HG02884 (cell line): ENCODE measurements around the gene NLN.
"Not testable (repeated sequence)": the region's sequence is repeated elsewhere in the genome, so short reads cannot be mapped to it uniquely, and the experiment has no call there.

ENCODE experiments used
- ATAC-seq: cut with Tn5 transposase; IDR thresholded peaks from one replicate; pipeline ENCODE4 v1.9.1; 2021; ENCODE audit warnings: mild to moderate bottlenecking, moderate library complexity; ENCODE audit not compliant: unreplicated experiment

NLN gene

DNA sequence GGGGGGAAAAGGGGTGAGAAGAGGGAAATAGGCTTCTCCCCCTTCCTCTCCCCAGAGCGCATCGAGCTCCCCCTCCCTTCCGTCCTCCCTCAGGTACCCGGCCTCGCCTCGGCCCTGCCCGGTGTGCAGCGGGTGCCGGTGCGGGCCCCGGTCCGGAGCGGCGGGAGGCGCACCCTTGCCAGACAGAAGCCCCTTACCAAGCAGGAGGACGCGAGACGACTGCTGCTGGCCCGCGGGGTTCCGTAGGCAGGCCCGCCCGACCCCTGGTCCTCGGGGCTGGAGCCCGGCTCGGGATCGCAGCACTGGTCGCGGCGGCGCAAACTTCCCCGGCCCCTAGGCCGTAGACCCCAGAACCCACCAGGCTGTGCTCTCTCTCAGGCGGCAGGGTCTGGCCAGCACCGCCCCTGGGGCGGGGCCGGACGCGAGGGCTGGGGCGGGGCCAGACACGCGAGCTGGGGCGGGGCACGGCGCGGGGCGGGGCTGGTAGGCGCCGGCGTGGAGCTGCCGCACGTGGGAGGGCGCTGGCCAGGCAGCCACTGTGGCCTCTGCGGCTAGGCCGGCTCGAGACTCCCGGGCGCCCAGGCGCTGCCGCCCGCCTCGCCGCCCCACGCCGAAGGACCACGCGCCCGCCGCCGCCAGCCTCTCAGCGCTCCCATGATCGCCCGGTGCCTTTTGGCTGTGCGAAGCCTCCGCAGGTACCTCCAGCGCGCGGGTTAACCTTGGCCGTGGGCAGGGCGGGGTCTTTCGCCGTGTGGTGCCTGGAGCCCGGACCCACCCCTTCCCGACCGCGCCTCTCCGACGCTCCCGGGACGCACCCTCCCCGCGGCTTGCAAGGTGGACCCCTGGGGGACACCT is at the start of gene NLN, which contains the start of gene SGTB:
TSS of gene NLN (plus strand) at position 486 of the 855 bp plus-strand sequence. CDS start at position 655, 169 bp downstream.
TSS of gene SGTB (minus strand) at position 390 of the 855 bp plus-strand sequence. CDS start 1,302 bp downstream, outside the sequence.
- peak; percentile 82 for ATAC-seq

- ATAC-seq, result no peak
Measured at GRCh38 chr5:65672796-65673195, 49.2 kb upstream of the NLN start.

DNA sequence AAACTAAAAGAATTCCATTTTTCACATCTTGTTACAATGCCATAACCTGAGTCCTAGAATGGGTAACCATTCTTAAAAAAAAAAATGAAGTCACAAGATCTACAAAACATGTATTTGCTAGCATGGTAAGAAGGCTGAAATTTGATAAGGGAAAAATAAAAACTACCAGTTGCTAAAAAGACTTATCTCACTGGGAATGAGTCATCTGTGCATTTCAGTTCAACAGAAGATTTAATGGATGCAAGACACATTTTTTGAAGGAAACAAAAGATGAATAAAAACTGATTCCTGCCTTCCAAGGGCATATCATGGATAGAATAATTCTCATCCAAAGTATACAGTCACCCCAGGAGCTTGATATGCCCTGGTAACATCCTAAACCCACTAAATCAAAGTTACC is 47.3 kb upstream of the NLN start:
- no peak for ATAC-seq

DNA sequence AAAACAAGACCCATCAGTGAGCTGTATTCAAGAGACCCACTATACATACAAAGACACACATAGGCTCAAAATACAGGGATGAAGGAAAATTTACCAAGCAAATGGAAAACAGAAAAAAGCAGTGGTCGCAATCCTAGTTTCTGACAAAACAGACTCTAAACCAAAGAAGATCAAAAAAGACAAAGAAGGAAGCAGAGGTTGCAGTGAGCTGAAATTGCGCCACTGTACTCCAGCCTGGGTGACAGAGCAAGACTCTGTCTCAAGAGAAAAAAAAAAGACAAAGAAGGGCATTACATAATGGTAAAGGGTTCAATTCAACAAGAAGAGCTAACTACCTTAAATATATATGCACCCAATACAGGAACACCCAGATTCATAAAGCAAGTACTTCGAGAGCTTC is 45.9 kb upstream of the NLN start:
- ATAC-seq, result not testable (repeated sequence)

GRCh38 chr5:65682148-65682547 is 39.9 kb upstream of the NLN start:
- no peak for ATAC-seq

GRCh38 chr5:65693121-65693520 is 28.9 kb upstream of the NLN start:
- ATAC-seq, result no peak

DNA sequence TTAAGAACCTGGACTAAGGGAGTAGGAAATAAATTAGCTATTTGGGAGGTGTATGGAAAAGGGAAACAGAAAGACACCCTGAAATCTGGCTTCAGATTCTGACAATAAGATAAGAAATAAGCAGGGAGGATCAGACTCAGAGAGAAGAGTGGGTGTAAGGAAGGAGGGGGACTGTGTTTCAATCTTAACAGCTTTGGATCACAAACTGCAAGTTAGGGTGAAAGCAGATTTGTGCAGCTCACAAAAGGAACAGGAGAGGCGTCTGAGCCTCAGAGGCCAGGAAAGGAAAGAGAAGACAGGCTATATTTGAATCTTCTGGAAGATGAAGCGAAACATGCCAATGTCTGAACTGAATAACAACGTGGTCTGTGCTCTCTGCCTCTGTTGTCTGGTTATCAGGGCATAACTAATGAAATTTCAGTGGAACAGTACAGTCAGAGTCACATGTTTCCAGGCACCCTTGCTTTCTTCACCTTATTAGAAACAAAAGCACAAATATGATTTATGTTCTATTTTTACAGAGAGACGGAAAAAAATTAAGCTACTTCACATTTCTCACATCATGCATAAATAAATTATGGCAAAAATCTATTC is 26.7 kb upstream of the NLN start:
- ATAC-seq, result no peak

- ATAC-seq, result no peak
Measured at GRCh38 chr5:65695896-65696295, 26.1 kb upstream of the NLN start.

- ATAC-seq, result no peak
Measured at GRCh38 chr5:65696892-65697291, 25.1 kb upstream of the NLN start.

DNA sequence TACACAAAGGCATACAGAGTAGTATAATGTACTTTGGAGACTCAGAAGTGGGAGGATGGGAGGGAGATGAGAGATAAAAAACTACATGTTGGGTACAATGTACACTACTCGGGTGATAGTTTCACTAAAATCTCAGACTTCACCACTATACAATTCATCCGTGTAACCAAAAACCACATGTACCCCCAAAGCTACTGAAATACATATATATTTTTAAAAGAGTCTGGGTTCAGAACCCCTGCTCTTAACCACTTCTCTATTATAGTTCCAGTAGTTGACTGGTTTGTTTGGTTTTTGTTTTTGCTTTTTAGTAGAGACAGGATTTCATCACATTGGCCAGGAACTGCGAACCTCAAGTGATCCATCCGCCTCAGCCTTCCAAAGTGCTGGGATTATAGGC is 22.7 kb upstream of the NLN start:
- peak; percentile 74 for ATAC-seq

- no peak for ATAC-seq
Measured at GRCh38 chr5:65702036-65702435, 20.0 kb upstream of the NLN start.

DNA sequence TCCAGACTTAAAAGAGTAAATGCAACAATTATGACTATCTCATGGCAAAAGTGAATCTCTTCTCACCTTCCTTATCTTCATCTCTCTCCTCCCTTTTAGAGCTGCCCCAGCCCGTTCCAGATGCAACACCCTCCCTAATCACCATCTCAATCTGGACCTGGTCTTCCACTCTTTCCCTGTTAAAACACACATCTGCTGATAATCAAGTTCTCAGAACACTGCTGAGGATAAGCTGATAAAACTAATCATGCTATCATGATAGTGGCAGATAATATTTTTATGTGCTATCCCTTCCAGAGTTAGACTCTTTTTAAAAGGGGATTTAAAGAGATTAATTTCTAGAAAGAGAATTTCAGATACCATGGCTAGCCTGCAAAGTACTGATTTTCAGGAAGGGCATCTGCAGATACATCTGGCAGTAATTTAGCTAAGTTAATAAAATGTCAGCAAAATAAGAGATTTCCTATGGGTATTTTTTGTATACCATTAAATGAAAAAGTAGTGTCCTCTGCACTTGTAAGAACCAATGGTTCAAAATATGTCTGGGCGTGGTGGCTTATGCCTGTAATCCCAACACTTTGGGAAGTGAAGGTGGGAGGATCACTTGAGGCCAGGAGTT is 17.3 kb upstream of the NLN start:
- no peak for ATAC-seq

DNA sequence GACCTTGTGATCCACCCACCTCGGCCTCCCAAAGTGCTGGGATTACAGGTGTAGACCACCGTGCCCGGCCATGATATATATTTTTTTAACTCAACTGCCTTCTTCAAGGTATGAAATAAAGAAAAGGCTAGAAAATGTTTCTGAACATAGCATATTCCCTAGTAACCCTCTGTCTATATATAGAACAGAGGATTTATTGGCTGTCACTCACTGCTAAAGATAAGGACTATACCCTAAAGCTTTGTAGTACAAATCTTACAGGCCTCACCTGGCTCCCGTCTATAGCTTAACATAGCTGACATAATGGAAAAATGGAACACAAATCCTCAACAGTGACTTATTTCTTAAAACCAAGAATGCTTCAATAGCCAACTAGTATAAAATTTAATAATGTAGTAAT is 14.3 kb upstream of the NLN start:
- ATAC-seq, result no peak

DNA sequence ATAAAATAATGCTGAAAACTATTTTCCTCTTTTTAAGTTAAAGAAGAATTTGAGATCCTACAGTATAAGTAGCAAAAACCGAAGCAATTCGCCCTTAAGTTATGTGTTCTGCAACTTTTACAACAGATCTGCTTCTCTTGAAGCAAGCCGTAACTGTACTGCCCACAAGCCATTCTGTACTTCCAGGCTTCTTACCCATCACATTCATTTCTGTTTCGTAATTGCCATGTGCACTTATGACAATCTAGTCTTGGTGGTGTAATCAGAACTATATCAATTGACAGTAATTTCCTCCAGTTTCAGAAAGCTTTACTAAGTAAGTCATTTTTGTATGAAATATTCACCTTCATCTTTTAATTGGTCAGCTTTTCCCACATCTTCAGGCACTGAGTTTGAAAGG is 13.9 kb upstream of the NLN start:
- no peak for ATAC-seq

DNA sequence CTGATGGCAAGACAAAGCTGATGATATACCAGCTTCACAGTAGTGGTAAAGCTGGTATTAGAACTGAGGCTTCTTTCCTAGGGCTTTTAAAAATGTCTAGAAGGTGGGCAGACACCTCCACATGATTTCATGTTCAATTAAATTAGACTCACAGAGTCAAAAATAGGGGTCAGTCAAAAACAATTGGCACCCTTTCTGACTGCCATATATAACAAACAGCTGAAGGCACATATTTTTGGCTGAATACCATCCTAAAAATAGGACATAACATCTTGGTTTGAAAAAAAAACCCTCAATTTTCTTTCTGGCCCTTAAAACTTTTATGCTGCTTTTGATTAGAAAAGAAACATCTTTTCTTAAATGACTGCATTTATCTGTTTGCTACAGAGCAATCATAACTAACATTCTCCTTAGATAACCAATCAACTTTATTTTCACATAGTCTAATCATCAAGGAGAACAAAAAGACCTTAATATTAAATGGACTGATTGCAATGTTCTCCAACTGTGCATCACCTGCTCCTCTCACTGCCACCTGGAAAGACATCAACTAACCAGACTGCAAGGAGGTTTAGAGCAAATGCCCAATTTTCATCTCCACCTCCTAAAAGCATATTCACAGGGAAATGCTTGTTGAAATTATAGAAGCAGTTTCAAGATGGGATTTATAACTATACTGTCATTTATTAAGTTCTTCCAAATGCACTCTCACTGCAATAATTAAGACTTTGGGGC is 3.3 kb upstream of the NLN start:
- ATAC-seq, result no peak

DNA sequence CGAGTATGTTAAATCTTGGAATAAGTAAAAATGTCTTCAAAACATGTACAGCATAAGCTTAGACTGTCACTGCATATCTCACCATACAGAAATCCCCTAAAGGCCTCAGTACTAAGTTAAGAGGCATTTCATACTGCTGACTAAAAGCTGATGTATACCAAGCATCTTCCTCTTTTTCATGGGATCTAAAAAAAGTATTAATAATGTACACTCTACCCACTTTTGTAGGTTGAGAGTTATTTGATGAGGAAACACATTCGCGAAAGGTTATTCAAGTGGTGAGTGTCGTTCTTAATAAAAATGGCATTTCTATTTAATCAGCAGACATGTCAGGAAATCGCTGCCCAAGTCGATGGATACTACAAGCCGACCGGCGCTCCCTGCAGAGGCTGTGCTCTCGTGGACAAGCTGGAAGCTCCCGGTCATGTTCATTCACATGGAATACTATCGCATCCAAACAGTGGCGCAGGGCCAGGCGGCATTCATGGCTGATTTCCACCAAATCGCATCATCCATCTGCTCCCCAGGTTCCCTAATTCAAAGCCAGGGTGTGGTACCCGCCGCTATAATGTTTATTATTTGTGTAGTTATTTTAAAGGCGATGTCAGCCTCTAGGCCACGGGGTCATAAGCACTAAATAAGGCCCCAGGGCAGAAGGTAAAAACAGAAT is 820 bp upstream of the NLN start:
- peak; percentile 44 for ATAC-seq

- no peak for ATAC-seq
Measured at GRCh38 chr5:65722575-65723403, 784 bp downstream of the NLN start.

DNA sequence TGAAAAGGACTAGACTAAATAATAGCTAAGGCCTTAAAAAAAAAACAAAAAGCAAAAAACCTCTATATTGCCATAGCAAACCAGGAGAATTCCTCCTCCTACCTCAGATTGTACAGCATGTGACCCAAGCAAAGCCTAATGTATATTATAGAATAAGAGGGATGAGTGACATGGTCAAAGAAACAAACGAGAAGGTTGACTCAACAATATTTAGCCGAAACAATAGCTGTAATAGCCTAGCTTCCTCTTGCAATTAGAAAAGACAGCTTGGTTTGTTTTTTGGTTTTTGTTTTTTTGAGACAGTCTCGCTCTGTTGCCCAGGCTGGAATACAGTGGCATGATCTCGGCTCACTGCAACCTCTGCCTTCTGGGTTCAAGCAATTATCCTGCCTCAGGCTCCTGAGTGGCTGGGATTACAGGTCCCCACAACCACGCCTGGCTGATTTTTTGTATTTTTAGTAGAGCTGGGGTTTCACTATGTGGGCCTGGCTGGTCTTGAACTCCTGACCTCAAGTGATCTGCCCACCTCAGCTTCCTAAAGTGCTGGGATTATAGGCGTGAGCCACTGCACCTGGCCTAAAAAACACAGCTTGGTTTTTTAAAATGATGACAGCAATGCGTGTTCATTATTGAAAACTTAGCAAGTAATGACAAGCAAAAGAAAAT is 5.6 kb downstream of the NLN start:
- ATAC-seq, result no peak

DNA sequence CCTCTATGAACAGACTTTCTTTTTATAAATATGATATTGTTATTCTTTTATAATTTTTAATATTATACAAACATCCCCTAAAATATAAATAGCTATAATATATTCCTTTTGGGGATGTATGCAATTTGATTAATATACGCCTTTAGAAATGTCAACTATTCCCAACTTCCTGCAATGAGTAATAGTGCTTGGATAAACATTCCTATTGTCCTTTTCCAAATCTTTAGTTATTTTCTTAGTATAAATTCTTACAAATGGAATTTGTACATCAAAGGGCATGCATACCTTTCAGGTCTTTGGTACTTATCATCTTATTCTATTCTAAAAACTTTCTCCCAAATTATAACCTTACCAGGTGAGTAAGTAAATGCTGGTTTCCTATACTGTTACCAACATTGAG is 6.2 kb downstream of the NLN start:
- ATAC-seq, result no peak
